Activated CD8-positive, alpha-beta memory T cell treated with anti-CD3 and anti-CD28 coated beads, Interleukin-2, amount 50 U/mL, for 48 hours (primary cell): Measurements from ENCODE around the gene NAALADL1.
"Not testable (repeated sequence)": the region's sequence is repeated elsewhere in the genome, so short reads cannot be mapped to it uniquely, and the experiment has no call there.

Source experiments
- DNase-seq: peaks from one replicate; pipeline ENCODE4 v3.0.0-alpha.2; 2020

NAALADL1 gene

GRCh38 chr11:65045728-65046127 is 12.6 kb downstream of the NAALADL1 start:
- DNase-seq = no peak

- no peak for DNase-seq
Observed at GRCh38 chr11:65045061-65045460, 13.3 kb downstream of the NAALADL1 start.

- DNase-seq = no peak
Observed at GRCh38 chr11:65043881-65044501, 14.4 kb downstream of the NAALADL1 start.

- DNase-seq = no peak
Observed at GRCh38 chr11:65042891-65043290, 15.5 kb downstream of the NAALADL1 start.

GRCh38 chr11:65040847-65041622 is 17.3 kb downstream of the NAALADL1 start, which contains the start of gene SAC3D1:
SAC3D1 (plus strand) TSS chr11:65041210; CDS start chr11:65041293, 83 bp downstream.
- DNase-seq = peak; percentile 91

GRCh38 chr11:65040520-65040846 is 17.9 kb downstream of the NAALADL1 start:
- DNase-seq = no peak

GRCh38 chr11:65036931-65037330 is 21.4 kb downstream of the NAALADL1 start:
- DNase-seq = no peak

- no peak for DNase-seq
Observed at GRCh38 chr11:65035579-65035978, 22.8 kb downstream of the NAALADL1 start.

GRCh38 chr11:65034423-65034822 is 23.9 kb downstream of the NAALADL1 start:
- no peak for DNase-seq

- no peak for DNase-seq
Observed at GRCh38 chr11:65032216-65032615, 26.1 kb downstream of the NAALADL1 start.

GRCh38 chr11:65027213-65028067 is 30.9 kb downstream of the NAALADL1 start, which contains the start of gene SNX15:
SNX15 (plus strand) TSS chr11:65027439; CDS start chr11:65027538, 99 bp downstream.
- DNase-seq = peak; percentile 90

GRCh38 chr11:65026810-65027209 is 31.5 kb downstream of the NAALADL1 start:
- DNase-seq = no peak

- DNase-seq = not testable (repeated sequence)
Observed at GRCh38 chr11:65023502-65023901, 34.9 kb downstream of the NAALADL1 start.

GRCh38 chr11:65021509-65021908 is 36.8 kb downstream of the NAALADL1 start:
- no peak for DNase-seq

GRCh38 chr11:65021003-65021402 is 37.4 kb downstream of the NAALADL1 start:
- DNase-seq = no peak

GRCh38 chr11:65019824-65020223 is 38.5 kb downstream of the NAALADL1 start:
- DNase-seq = no peak

- no peak for DNase-seq
Observed at GRCh38 chr11:65017937-65018336, 40.4 kb downstream of the NAALADL1 start.

GRCh38 chr11:65016705-65017104 is 41.6 kb downstream of the NAALADL1 start:
- no peak for DNase-seq

GRCh38 chr11:65014726-65015227 is 43.6 kb downstream of the NAALADL1 start:
- no peak for DNase-seq

- DNase-seq = peak; percentile 93
Observed at GRCh38 chr11:65013888-65014725, 44.2 kb downstream of the NAALADL1 start, which contains the start of gene ARL2. ARL2 (plus strand) TSS chr11:65014160; CDS start chr11:65014208, 48 bp downstream.

GRCh38 chr11:65013130-65013887 is 45.0 kb downstream of the NAALADL1 start:
- peak; percentile 94 for DNase-seq
